GM18507 (cell line): Measurements from ENCODE around the gene IMMP2L.
"Not testable (repeated sequence)": the region's sequence is repeated elsewhere in the genome, so short reads cannot be mapped to it uniquely, and the experiment has no call there.

Experiments
- DNase-seq: peaks from one replicate; pipeline ENCODE4 v3.0.0; 2011; ENCODE audit warnings: low read depth; ENCODE audit not compliant: insufficient read length; ENCODE audit errors: extremely low spot score
- FAIRE-seq: peaks from 2 replicates; lab custom pipeline; 2011; peaks lifted over from hg19 to GRCh38; lab: Jason Lieb, UNC

IMMP2L gene

DNA sequence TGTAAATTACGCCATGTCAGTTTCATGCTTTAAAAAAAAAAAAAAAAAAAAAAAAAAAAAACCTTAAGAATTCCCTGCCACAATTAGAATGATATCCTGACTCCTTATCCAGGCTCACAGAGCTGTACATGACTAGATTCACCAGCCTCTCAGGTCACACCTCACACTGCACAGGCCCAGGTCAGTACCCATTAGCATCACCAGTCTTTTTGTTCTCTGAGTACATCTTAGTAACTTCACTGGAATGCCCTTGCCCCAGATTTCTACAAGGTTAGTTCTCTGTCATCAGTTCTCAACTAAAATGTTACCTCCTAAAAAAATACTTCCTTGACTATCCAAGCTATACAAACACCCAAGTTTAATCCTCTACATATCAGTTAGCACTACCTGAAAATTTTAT lies 260.4 kb downstream of the IMMP2L start:
- no peak for FAIRE-seq

GRCh38 chr7:111294494-111294893 lies 267.8 kb downstream of the IMMP2L start:
- FAIRE-seq (no peak), DNase-seq (no peak)

More for the DNA sequence above, 260.4 kb downstream of the IMMP2L start:
- DNase-seq: no peak

GRCh38 chr7:111292026-111292470 lies 270.2 kb downstream of the IMMP2L start:
- no peak for DNase-seq
- FAIRE-seq: no peak

GRCh38 chr7:111290982-111291381 lies 271.3 kb downstream of the IMMP2L start:
- FAIRE-seq (no peak), DNase-seq (no peak)

- FAIRE-seq: no peak
Measured at GRCh38 chr7:111290419-111290818, 271.9 kb downstream of the IMMP2L start.

GRCh38 chr7:111288441-111288840 lies 273.9 kb downstream of the IMMP2L start:
- not testable (repeated sequence) for FAIRE-seq, DNase-seq

More at GRCh38 chr7:111290419-111290818, 271.9 kb downstream of the IMMP2L start:
- DNase-seq: no peak

DNA sequence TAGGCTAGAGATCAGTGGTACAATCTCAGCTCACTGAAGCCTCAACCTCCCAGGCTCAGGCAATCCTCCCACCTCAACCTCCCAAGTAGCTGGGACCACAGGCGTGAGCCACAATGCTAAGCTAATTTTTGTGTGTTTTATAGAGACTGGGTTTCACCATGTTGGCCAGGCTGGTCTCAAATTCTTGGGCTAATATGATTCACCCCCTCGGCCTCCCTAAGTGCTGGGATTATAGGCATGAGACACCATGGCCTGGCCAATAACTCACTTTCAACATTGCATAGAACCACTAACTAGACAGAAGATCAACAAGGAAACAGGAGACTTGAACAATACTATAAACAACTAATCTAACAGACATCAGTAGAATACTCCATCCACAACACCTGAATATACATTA lies 279.7 kb downstream of the IMMP2L start:
- FAIRE-seq (no peak), DNase-seq (no peak)

DNA sequence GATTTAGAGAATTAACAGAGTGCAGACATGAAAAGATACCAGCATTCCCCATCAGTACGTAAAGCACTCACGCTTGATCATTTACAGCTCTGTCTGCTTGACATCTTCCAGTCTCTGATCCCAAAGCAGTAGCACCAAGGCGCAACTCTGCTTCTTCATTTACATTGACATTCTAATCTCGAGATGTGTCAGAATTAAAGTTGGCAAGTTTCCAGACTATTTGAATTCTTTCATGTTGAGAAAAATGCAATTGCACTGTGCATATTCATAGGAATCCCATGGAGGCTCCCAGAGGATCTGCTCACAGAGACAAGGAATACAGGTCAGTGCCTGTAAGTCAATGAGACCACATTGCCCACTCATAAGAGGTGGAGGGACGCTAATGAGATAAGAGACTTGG lies 287.4 kb downstream of the IMMP2L start:
- no peak for DNase-seq
- no peak for FAIRE-seq

GRCh38 chr7:111272092-111272491 lies 290.2 kb downstream of the IMMP2L start:
- DNase-seq (no peak), FAIRE-seq (no peak)

- not testable (repeated sequence) for DNase-seq, FAIRE-seq
Measured at GRCh38 chr7:111270794-111271193, 291.5 kb downstream of the IMMP2L start.

DNA sequence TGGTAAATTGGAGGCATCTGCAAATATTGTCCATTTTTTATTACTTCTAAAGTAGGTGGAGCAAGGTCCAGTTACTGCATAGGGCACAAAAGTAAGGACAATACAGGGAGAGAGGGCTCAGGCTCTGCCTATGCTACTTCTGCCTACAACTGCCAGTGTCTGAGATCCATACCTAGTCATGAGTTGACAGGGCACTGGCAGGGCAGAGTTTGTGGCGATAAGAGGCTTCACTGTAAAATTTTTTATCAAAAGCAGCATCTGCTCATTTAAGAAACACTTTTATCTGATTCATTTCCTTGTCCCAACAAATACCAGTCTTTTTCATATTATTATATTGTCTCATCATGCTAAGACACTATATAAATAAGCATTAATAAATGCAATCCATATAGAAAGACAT lies 293.4 kb downstream of the IMMP2L start:
- no peak for DNase-seq
- no peak for FAIRE-seq

- FAIRE-seq (no peak), DNase-seq (no peak)
Measured at GRCh38 chr7:111266613-111267012, 295.7 kb downstream of the IMMP2L start.

DNA sequence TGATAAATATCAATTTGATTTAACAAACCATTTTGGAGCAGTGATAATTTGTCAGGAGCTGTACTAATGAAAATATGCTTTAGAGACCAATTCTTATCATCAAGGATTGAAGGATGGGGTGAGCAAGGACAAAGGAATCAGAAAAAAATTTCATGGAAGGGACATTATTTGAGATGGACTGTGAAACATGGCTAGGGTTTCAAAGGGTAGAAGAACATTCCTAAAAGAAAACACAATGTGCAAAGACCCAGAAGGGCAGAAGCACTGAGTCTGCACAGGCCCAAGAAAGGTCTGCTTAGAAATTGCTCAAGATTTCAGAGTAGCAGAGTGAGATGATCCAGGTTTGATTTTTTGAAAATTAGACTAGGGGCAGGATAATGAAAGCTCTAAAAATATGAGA lies 296.9 kb downstream of the IMMP2L start:
- FAIRE-seq (no peak), DNase-seq (no peak)

- DNase-seq (no peak), FAIRE-seq (no peak)
Measured at GRCh38 chr7:111264981-111265380, 297.3 kb downstream of the IMMP2L start.

DNA sequence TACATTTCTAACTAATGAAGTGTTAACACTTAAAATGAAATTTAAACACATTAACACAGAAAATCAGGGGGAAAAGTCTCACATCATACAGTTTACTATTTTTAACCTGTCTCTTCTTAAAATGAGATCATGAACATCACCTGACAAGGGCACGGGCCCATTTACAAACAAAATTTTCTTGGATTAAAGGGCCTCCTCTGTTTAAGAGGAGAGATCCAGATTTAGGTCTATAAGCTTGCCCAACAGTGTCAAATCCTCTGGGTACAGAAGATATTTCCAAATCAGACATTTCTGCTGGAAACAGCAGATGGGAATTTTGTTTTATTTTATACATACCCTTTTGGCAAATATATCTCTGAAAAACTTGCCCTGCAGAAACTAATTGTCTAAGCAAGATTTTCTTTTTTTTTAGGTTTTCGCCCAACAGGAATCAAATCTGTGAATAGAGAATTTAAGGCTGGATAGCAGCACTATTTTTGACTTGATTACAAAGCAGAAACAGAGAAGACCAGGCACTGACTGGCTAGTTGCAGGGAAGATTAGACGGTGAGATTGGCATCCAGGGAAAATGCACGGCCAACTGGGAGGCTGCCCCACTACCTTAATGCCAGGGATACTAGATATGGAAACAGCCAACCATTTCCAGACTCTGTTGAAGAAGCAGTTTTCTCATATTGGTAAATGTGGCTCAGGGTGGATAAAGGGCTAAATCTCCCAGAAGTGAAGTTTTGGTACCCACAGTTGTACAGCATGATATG lies 298.0 kb downstream of the IMMP2L start:
- DNase-seq (no peak), FAIRE-seq (no peak)

DNA sequence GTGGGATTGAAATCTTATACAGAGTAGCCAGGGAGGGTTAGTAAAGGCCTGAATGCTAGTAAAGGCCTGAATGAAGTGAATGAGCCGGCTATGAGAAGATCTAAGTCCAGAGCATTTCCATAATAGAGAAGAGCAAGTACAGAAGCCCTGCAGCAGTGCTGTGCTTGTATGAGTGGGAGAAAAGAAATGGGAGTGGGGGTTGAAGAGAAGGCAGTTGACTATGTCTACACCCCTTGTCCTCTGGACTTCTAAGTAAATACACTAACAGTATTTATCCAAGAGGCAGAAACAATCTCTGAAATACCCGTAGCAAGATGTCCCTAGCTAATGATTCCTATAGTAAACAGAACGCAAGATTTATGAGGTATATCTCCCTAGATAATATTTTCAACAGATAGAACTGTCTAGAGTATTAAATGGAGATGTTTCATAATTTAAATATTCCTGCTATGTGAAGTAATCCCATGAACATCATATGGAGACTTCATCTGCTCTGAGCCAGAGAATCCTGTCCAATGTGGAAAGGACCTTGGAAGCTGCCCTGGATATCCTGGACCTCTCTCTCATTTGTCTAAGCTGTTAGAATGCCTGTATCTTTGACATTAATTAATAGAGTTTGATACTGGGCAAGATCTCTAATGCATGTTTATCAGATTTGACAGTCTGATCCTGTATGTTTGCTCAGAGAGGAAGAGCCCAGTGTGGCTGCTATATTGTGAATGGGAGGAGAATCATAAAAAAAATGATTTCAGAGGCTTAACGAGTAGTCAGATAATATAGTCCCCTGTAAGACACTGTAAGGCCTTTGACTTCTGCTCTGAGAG lies 299.8 kb downstream of the IMMP2L start:
- DNase-seq: no peak
- no peak for FAIRE-seq

- no peak for FAIRE-seq
Measured at GRCh38 chr7:111261496-111261895, 300.8 kb downstream of the IMMP2L start.

GRCh38 chr7:111259991-111260390 lies 302.3 kb downstream of the IMMP2L start:
- no peak for FAIRE-seq
- no peak for DNase-seq

More at GRCh38 chr7:111261496-111261895, 300.8 kb downstream of the IMMP2L start:
- no peak for DNase-seq

- FAIRE-seq: no peak
- no peak for DNase-seq
Measured at GRCh38 chr7:111256391-111256790, 305.9 kb downstream of the IMMP2L start.

- FAIRE-seq: peak; percentile 15
- DNase-seq: no peak
Measured at GRCh38 chr7:111255576-111255975, 306.7 kb downstream of the IMMP2L start.

DNA sequence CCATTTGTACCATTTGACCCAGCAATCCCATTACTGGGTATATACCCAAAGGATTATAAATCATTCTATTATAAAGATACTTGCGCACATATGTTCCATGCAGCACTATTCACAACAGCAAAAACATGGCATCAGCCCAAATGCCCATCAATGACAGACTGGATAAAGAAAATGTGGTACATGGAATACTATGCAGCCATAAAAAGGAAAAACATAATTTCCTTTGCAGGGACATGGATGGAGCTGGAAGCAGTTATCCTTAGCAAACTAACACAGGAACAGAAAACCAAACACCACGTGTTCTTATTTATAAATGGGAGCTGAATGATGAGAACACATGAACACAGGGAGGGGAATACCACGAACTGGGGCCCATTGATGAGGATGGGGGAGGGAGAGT lies 310.9 kb downstream of the IMMP2L start:
- not testable (repeated sequence) for FAIRE-seq, DNase-seq
